ENCODE results near the gene IGFLR1. TPM values are rescaled to one million over a fixed set of nuclear protein-coding genes. Genes with fewer than 3 reads are reported as not detected.

The IGFLR1 gene
- total and polyA plus RNA-seq, 2 of the 8 experiments (the other 6 are each of a cell fraction or from before 2014, with no cell fraction given): 8.4 to 28.9 TPM

- DNase-seq (ENCODE audit: low read depth in 1 of 2, low spot score in 2 of 2): no peak
- no peak overlapping the region for H2BK20ac ChIP-seq (ENCODE audit: low read length)
- FAIRE-seq: no peak
Observed at GRCh38 chr19:35721374-35721773, 20.9 kb downstream of the IGFLR1 start.

More at GRCh38 chr19:35721374-35721773, 20.9 kb downstream of the IGFLR1 start:
- Histone ChIP-seq H3K56ac (replicated peaks; ENCODE audit: insufficient read length, low read depth, low read length) (no peak overlapping the region), H3K79me2 (ENCODE audit: control insufficient read depth in 1 of 2, insufficient read depth in 2 of 2, low read length in 2 of 2) (peaks cover 0 to 20% of the 10 kb centered on the region in 2 experiments; a peak in 2 of 4 replicates), H4K91ac (replicated peaks; ENCODE audit: insufficient read length, low read length) (no peak overlapping the region), H2BK15ac (ENCODE audit: low read length) (no peak overlapping the region), H3K4me3 (ENCODE audit: extremely low read depth in 1 of 4, insufficient read depth in 2 of 4, low read depth in 3 of 4, low read length in 4 of 4) (no peak overlapping the region), H4K5ac (ENCODE audit: insufficient read length, low read depth, low read length) (no peak overlapping the region), H3K18ac (ENCODE audit: extremely low read depth, low read length) (no peak overlapping the region), H3K27ac (ENCODE audit: low read depth, low read length) (no peak overlapping the region), H3K79me1 (ENCODE audit: low read depth, low read length) (peaks cover 8% of the 10 kb centered on the region), H3K23me2 (ENCODE audit: low read depth, low read length) (peaks cover 5% of the 10 kb centered on the region; the same call in 1 of the 2 replicates), H3K9me3 (ENCODE audit: insufficient read depth in 2 of 2, low read depth in 1 of 2, low read length in 1 of 2) (no peaks in the 10 kb centered on the region), H3K4me2 (ENCODE audit: insufficient read depth in 1 of 2, low read depth in 2 of 2, low read length in 2 of 2) (no peak overlapping the region), H3K23ac (ENCODE audit: insufficient read length) (no peak overlapping the region), H3K14ac (ENCODE audit: insufficient read length) (no peak overlapping the region), H2AK5ac (ENCODE audit: low read depth, low read length) (no peak overlapping the region), H3K4ac (replicated peaks; ENCODE audit: insufficient read length, low read depth, low read length) (no peak overlapping the region), H4K8ac (ENCODE audit: extremely low read depth, insufficient read depth, low read length) (no peak overlapping the region), H3K27me3 (replicated peaks in 1 of 4; ENCODE audit: control insufficient read depth in 3 of 4, extremely low read depth in 1 of 4, insufficient read depth in 3 of 4, low read length in 3 of 4) (no peaks in the 10 kb centered on the region), H3K36me3 (ENCODE audit: control insufficient read depth in 2 of 4, insufficient read depth in 4 of 4, low read length in 3 of 4) (peaks cover 28 to 54% (median 40%) of the 10 kb centered on the region in 4 experiments), H2BK12ac (ENCODE audit: low read depth, low read length) (no peak overlapping the region), H3K4me1 (replicated peaks in 1 of 4; ENCODE audit: control insufficient read depth in 3 of 4, insufficient read depth in 4 of 4, low read length in 3 of 4) (peaks cover 0 to 5% (median under 1%) of the 10 kb centered on the region in 4 experiments; a peak in 4 of 7 replicates), H4K20me1 (replicated peaks in 1 of 2; ENCODE audit: control insufficient read depth in 1 of 2, insufficient read depth in 2 of 2, low read length in 2 of 2) (peaks cover 7 to 9% of the 10 kb centered on the region in 2 experiments), H2BK120ac (replicated peaks; ENCODE audit: low read depth, low read length) (no peak overlapping the region), H2AFZ (ENCODE audit: low read length) (no peak overlapping the region), H2BK5ac (ENCODE audit: low read depth, low read length) (no peak overlapping the region), H3K9ac (replicated peaks in 1 of 4; ENCODE audit: extremely low read depth in 1 of 4, low read depth in 3 of 4, low read length in 3 of 4) (no peak overlapping the region)
- POLR2A ChIA-PET (ENCODE audit: partially characterized antibody): interaction anchor here (5.0 kb wide), 1 partner anchor 16 kb away, joined by 54 read pairs; no protein-coding TSS in a partner anchor
- CTCF ChIA-PET (ENCODE audit: partially characterized antibody): interaction anchor here (1.2 to 11.8 kb wide), 2 partner anchors 17 to 149 kb away, joined by 3 to 80 read pairs; partner anchors contain the start of gene IGFLR1
- WGBS, 2 experiments (ENCODE audit: extremely low coverage in 1 of 2, insufficient coverage in 1 of 2, insufficient read length in 1 of 2, insufficient replicate concordance in 2 of 2, low coverage in 1 of 2, low lambda C conversion rate in 2 of 2, missing lambda C conversion rate in 1 of 2): 97% methylated on average over 16 of the region's 16 CpGs; no CpG with 5 or more reads in 1 of the 2 experiments
- no peak for TF ChIP-seq SRF (IDR thresholded peaks at IDR 0.05; ENCODE audit: low read depth, low read length)
- TF ChIP-seq YY1 (IDR thresholded peaks at IDR 0.05; ENCODE audit: low read depth, low read length): no peak
- TF ChIP-seq RXRA (IDR thresholded peaks at IDR 0.05; ENCODE audit: insufficient read depth, low read depth, low read length): no peak
- TF ChIP-seq SP2 (IDR thresholded peaks at IDR 0.05; ENCODE audit: low read length): no peak
- no peak for TF ChIP-seq RBBP5 (IDR thresholded peaks at IDR 0.05; ENCODE audit: borderline replicate concordance, low read depth, low read length)
- TF ChIP-seq CTBP2 (IDR thresholded peaks at IDR 0.05; ENCODE audit: borderline replicate concordance, insufficient read depth, insufficient read length, low read length): no peak

All from H1 (cell line).